GM23248 (cell line): Measurements from ENCODE around the gene SHROOM2. TPM values are rescaled to one million over a fixed set of nuclear protein-coding genes. Genes with fewer than 3 reads are reported as not detected.

Experiments used
- DNase-seq: peaks from one replicate; pipeline ENCODE4 v3.0.0-alpha.2; 2015
- H2AFZ ChIP-seq: fragments of 200-600 bp; sonication (generic); 2 replicates; pipeline ENCODE4 v1.6.1; 2016; ENCODE audit warnings: antibody characterized with exemption
- H3F3A ChIP-seq: fragments of 200-600 bp; sonication (generic); 2 replicates; pipeline ENCODE4 v1.6.1; 2016; ENCODE audit warnings: mild to moderate bottlenecking, antibody characterized with exemption, mixed run types; ENCODE audit not compliant: insufficient read depth
- H3K27ac ChIP-seq: fragments of 200-600 bp; sonication (generic); 2 replicates; pipeline ENCODE4 v1.5.1; 2016; ENCODE audit warnings: mild to moderate bottlenecking
- H3K27me3 ChIP-seq: fragments of 200-600 bp; sonication (generic); replicated peaks from 2 replicates; pipeline ENCODE4 v1.6.1; 2016; ENCODE audit warnings: mild to moderate bottlenecking; ENCODE audit not compliant: insufficient read depth
- H3K36me3 ChIP-seq: fragments of 200-600 bp; sonication (generic); 2 replicates; pipeline ENCODE4 v1.6.1; 2016; ENCODE audit warnings: low read depth, mild to moderate bottlenecking
- H3K4me1 ChIP-seq: fragments of 200-600 bp; sonication (generic); 2 replicates; pipeline ENCODE4 v1.6.1; 2016; ENCODE audit warnings: mild to moderate bottlenecking; ENCODE audit not compliant: insufficient read depth
- H3K4me2 ChIP-seq: fragments of 200-600 bp; sonication (generic); one replicate; pipeline ENCODE4 v1.6.1; 2016; ENCODE audit warnings: mild to moderate bottlenecking; ENCODE audit not compliant: unreplicated experiment
- H3K4me3 ChIP-seq: fragments of 200-600 bp; sonication (generic); 2 replicates; pipeline ENCODE4 v1.5.1; 2016; ENCODE audit warnings: mild to moderate bottlenecking
- H3K79me2 ChIP-seq: fragments of 200-600 bp; sonication (generic); 2 replicates; pipeline ENCODE4 v1.6.1; 2016; ENCODE audit warnings: mild to moderate bottlenecking; ENCODE audit not compliant: insufficient read depth
- H3K9ac ChIP-seq: fragments of 200-600 bp; sonication (generic); 2 replicates; pipeline ENCODE4 v1.6.1; 2016; ENCODE audit warnings: mild to moderate bottlenecking
- H3K9me2 ChIP-seq: fragments of 200-600 bp; sonication (generic); 2 replicates; pipeline ENCODE4 v1.6.1; 2016; ENCODE audit warnings: mixed run types, mild to moderate bottlenecking, moderate library complexity; ENCODE audit not compliant: insufficient read depth
- H3K9me3 ChIP-seq: fragments of 200-600 bp; sonication (generic); one replicate; pipeline ENCODE4 v1.6.1; 2017; ENCODE audit warnings: low read depth
- H4K20me1 ChIP-seq: fragments of 200-600 bp; sonication (generic); 2 replicates; pipeline ENCODE4 v1.6.0; 2016; ENCODE audit not compliant: insufficient read depth
- EZH2 ChIP-seq: fragments of 200-600 bp; sonication (generic); IDR thresholded peaks from 2 replicates; pipeline ENCODE4 v1.6.1; 2018; ENCODE audit warnings: antibody characterized with exemption, mild to moderate bottlenecking; ENCODE audit not compliant: insufficient read depth, poor library complexity, severe bottlenecking
- EZH2phosphoT487 ChIP-seq: fragments of 200-600 bp; sonication (generic); IDR thresholded peaks from 2 replicates; pipeline ENCODE4 v1.6.1; 2018; ENCODE audit warnings: antibody characterized with exemption, moderate library complexity, mild to moderate bottlenecking, low read depth; ENCODE audit not compliant: insufficient read depth
- WGBS, 2 experiments: methylation state at CpG; one replicate each; pipeline ENCODE4 v1.1.6; 2015 to 2017; ENCODE audit warnings: low lambda C conversion rate in 2 of 2, low coverage in 1 of 2; ENCODE audit errors: missing lambda C conversion rate in 2 of 2; 5-methylcytosine and 5-hydroxymethylcytosine counted together
- in situ Hi-C: fragments of 300-500 bp; cut with MboI; formaldehyde crosslinking; loops from 2 replicates; pipeline ENCODE4 v1.15.0; 2020
- polyA plus RNA-seq: library from polyadenylated mRNA; unstranded; fragments of >200 nt; fragmentation: Nextera tagmentation; extraction: Ambion mirVana; gene quantifications from 2 replicates; pipeline ENCODE4 v1.2.1, GENCODE V29; 2016
- total RNA-seq: library from RNA; depleted of rRNA; stranded (reverse); fragments of >200 nt; shearing (Covaris generic); gene quantifications from 2 replicates; pipeline ENCODE4 v1.2.3, GENCODE V29; 2014

The SHROOM2 gene
- total and polyA plus RNA-seq, 2 experiments from 2014 or later: 0.22 to 0.63 TPM

- TF ChIP-seq EZH2 (no peak), EZH2phosphoT487 (no peak)
- Histone ChIP-seq H4K20me1 (no peaks in the 10 kb centered on the region), H3K36me3 (no peaks in the 10 kb centered on the region), H3K9ac (no peak overlapping the region), H3K9me2 (no peaks in the 10 kb centered on the region), H3K27ac (no peak overlapping the region), H3K79me2 (no peaks in the 10 kb centered on the region), H3K9me3 (no peaks in the 10 kb centered on the region), H3F3A (no peaks in the 10 kb centered on the region), H3K4me2 (no peak overlapping the region), H3K4me3 (no peak overlapping the region), H2AFZ (no peak overlapping the region), H3K27me3 (no peaks in the 10 kb centered on the region), H3K4me1 (no peaks in the 10 kb centered on the region)
- no peak for DNase-seq
- in situ Hi-C loops: loop anchor here (10.0 kb wide), 1 partner anchor 96 kb away; no protein-coding TSS in a partner anchor
- WGBS, 2 experiments: 76 to 80% methylated on average over 7 of the region's 7 CpGs
Observed at GRCh38 chrX:9980401-9980800, 194.2 kb downstream of the SHROOM2 start.

DNA sequence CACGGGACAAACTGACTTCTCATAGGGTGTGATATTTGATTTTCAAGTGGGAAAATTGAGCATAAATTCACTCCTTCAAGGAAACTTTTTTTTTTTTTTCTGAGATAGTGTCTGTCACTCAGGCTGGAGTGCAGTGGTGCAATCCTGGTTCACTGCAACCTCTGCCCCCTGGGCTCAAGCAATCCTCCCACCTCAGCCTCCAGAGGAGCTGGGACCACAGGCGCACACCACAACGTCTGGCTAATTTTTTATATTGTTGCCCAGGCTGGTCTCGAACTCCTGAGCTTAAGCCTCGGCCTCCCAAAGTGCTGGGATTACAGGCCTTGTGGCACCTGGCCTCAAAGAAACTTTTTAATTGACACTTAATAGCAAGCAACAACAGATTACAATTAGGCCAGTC, 194.7 kb downstream of the SHROOM2 start:
- Histone ChIP-seq H3K9ac (no peak overlapping the region), H3K4me2 (no peak overlapping the region), H3K79me2 (no peaks in the 10 kb centered on the region), H3F3A (no peaks in the 10 kb centered on the region), H3K9me3 (no peaks in the 10 kb centered on the region), H3K4me3 (no peak overlapping the region), H4K20me1 (no peaks in the 10 kb centered on the region), H3K36me3 (no peaks in the 10 kb centered on the region), H2AFZ (no peak overlapping the region), H3K9me2 (no peaks in the 10 kb centered on the region), H3K27me3 (no peaks in the 10 kb centered on the region), H3K4me1 (no peaks in the 10 kb centered on the region), H3K27ac (no peak overlapping the region)
- no peak for DNase-seq
- in situ Hi-C loops: loop anchor here (10.0 kb wide), 1 partner anchor 96 kb away; no protein-coding TSS in a partner anchor
- 55 to 66% methylated on average over 5 of the region's 5 CpGs for WGBS, 2 experiments
- no peak for TF ChIP-seq EZH2phosphoT487
- no peak for TF ChIP-seq EZH2

DNA sequence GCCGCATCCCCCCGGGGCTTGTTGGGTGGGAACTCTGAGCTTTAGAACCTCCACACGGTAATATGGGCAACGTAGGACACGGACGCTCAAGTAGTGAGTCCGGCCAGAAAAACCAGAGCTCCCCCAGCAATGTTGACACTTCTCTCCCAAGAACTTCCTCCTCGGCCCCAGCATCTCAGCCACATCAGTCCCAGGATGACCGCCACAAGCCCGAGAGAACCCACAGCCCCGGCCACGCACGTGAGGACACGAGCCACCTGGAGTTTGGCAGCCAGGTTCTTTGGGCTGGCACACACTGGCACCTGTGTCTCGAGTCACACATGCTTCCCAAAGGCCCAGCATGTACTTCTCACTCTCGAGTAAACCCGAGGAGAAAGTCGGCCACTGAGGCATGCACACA, 197.2 kb downstream of the SHROOM2 start:
- Histone ChIP-seq H3K9me3 (no peaks in the 10 kb centered on the region), H3F3A (no peaks in the 10 kb centered on the region), H3K9me2 (no peaks in the 10 kb centered on the region), H3K27ac (no peak overlapping the region), H3K4me1 (no peaks in the 10 kb centered on the region), H4K20me1 (no peaks in the 10 kb centered on the region), H3K9ac (no peak overlapping the region), H3K36me3 (no peaks in the 10 kb centered on the region), H3K27me3 (no peaks in the 10 kb centered on the region), H3K4me2 (no peak overlapping the region), H2AFZ (no peak overlapping the region), H3K4me3 (no peak overlapping the region), H3K79me2 (no peaks in the 10 kb centered on the region)
- in situ Hi-C loops: loop anchor here (10.0 kb wide), 1 partner anchor 99 kb away; no protein-coding TSS in a partner anchor
- 62 to 75% methylated on average over 5 to 8 of the region's 18 CpGs for WGBS, 2 experiments
- DNase-seq: no peak
- no peak for TF ChIP-seq EZH2
- TF ChIP-seq EZH2phosphoT487: no peak

DNA sequence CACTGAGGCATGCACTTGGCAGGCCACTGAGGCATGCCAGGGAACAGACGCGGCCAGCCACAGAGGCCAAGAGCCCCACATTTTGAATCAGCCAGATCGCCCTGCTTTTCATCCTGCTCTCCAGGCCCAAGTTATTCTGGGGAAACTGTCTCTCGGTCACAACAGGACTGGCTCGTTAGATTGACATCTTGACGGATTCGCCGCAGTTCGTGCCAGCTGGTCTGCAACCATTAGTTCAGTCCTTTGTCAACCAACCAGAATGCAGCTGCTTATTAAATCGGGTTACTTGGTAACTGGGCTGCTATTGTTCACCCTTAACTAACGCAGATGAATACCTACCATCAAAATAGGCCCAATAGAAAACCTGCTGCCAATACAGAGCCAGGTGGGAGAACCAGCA, 197.6 kb downstream of the SHROOM2 start:
- Histone ChIP-seq H2AFZ (no peak overlapping the region), H3K9me3 (no peaks in the 10 kb centered on the region), H3K9me2 (no peaks in the 10 kb centered on the region), H3K4me3 (no peak overlapping the region), H3K4me2 (no peak overlapping the region), H3K27ac (no peak overlapping the region), H3K27me3 (no peaks in the 10 kb centered on the region), H3K79me2 (no peaks in the 10 kb centered on the region), H3K36me3 (no peaks in the 10 kb centered on the region), H4K20me1 (no peaks in the 10 kb centered on the region), H3K9ac (no peak overlapping the region), H3K4me1 (no peaks in the 10 kb centered on the region), H3F3A (no peaks in the 10 kb centered on the region)
- in situ Hi-C loops: loop anchor here (10.0 kb wide), 1 partner anchor 99 kb away; no protein-coding TSS in a partner anchor
- 80 to 81% methylated on average over 11 of the region's 11 CpGs for WGBS, 2 experiments
- TF ChIP-seq EZH2 (no peak), EZH2phosphoT487 (no peak)
- DNase-seq: no peak

DNA sequence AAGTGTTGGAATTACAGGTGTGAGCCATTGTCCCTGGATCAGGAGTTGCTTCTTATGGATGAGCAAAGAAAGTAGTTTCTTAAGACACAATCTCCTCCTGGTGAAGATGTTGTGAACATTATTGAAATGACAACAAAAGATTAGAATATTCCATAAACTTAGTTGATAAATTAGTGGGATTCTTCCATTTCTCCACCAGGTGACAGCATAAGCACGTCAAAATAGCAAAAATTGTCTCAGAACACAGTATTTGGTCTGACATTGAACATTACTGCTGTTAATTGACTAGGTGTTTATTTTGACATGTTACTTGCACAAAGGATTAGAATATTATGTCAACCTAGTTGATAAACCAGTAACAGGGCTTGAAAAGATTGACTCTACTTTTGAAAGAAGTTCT, 202.5 kb downstream of the SHROOM2 start:
- in situ Hi-C loops: loop anchor here (10.0 kb wide), 1 partner anchor 104 kb away; no protein-coding TSS in a partner anchor
- H3K79me2 ChIP-seq: no peaks in the 10 kb centered on the region
- H3K27me3 ChIP-seq: no peaks in the 10 kb centered on the region
- no peak overlapping the region for H3K4me2 ChIP-seq
- TF ChIP-seq EZH2 (no peak), EZH2phosphoT487 (no peak)
- no peak overlapping the region for H3K27ac ChIP-seq
- no peaks in the 10 kb centered on the region for H4K20me1 ChIP-seq
- H3K9ac ChIP-seq: no peak overlapping the region
- H3K9me2 ChIP-seq: no peaks in the 10 kb centered on the region
- H2AFZ ChIP-seq: no peak overlapping the region
- H3K4me3 ChIP-seq: no peak overlapping the region
- no peaks in the 10 kb centered on the region for H3F3A ChIP-seq
- 0 to 6% methylated on average over 1 of the region's 1 CpG for WGBS, 2 experiments
- no peaks in the 10 kb centered on the region for H3K36me3 ChIP-seq
- H3K4me1 ChIP-seq: no peaks in the 10 kb centered on the region
- H3K9me3 ChIP-seq: no peaks in the 10 kb centered on the region
- peak; percentile 28 for DNase-seq
